ENCODE data around the gene BICDL2. TPM values are rescaled to one million over a fixed set of nuclear protein-coding genes. Genes with fewer than 3 reads are reported as not detected.
"Not testable (repeated sequence)": the region's sequence is repeated elsewhere in the genome, so short reads cannot be mapped to it uniquely, and the experiment has no call there.

BICDL2 gene
- polyA plus RNA-seq, 3 donors: not detected

- H3K27ac Mint-ChIP-seq: peak overlapping the region in 3 of 7 donors; percentile 13 to 48 (median 42)
- Histone ChIP-seq H3K4me1 (ENCODE audit: control insufficient read depth in 1 of 2, insufficient read depth in 2 of 2, low read length in 2 of 2) (peaks cover 73 to 86% of the 10 kb centered on the region in 2 donors), H3K79me2 (ENCODE audit: insufficient read depth, low read length) (no peaks in the 10 kb centered on the region), H3K27ac (ENCODE audit: low read depth in 1 of 2, low read length in 2 of 2) (no peak overlapping the region), H3K9me3 (replicated peaks in 1 of 2; ENCODE audit: control insufficient read depth in 1 of 2, insufficient read depth in 1 of 2, low read length in 2 of 2) (no peaks in the 10 kb centered on the region), H3K4me2 (replicated peaks; ENCODE audit: extremely low read depth, low read length, poor library complexity, severe bottlenecking) (no peak overlapping the region), H3K4me3 (replicated peaks in 1 of 3; ENCODE audit: low read depth in 2 of 3, low read length in 3 of 3) (no peak overlapping the region), H4K20me1 (ENCODE audit: insufficient read depth, low read length) (no peaks in the 10 kb centered on the region), H3K36me3 (replicated peaks in 1 of 2; ENCODE audit: control insufficient read depth in 1 of 2, insufficient read depth in 2 of 2, low read length in 2 of 2) (no peaks in the 10 kb centered on the region), H3K9ac (ENCODE audit: insufficient read depth, low read length, poor library complexity, severe bottlenecking) (no peak overlapping the region), H3K27me3 (ENCODE audit: control insufficient read depth in 2 of 2, insufficient read depth in 2 of 2, low read length in 2 of 2) (no peaks in the 10 kb centered on the region), H2AFZ (ENCODE audit: insufficient read depth, low read depth, low read length, poor library complexity, severe bottlenecking) (no peak overlapping the region)
- peaks cover 15 to 28% of the 10 kb centered on the region in 2 donors for H3K36me3 Mint-ChIP-seq
- DNase-seq: no peak
- intact Hi-C loops (cut with micrococcal nuclease): loop anchor here in 1 of 2 donors (5.0 kb wide), 1 partner anchor 71 kb away; no protein-coding TSS in a partner anchor
- H3K27me3 Mint-ChIP-seq (ENCODE audit: low read depth in 3 of 3): peaks cover 3 to 6% (median 4%) of the 10 kb centered on the region in 3 donors
- H3K4me3 Mint-ChIP-seq: no peak overlapping the region
- no peak for TF ChIP-seq CTCF (IDR thresholded peaks at IDR 0.05)
- no peaks in the 10 kb centered on the region for H3K9me3 Mint-ChIP-seq
- H3K4me1 Mint-ChIP-seq: peaks cover 61% of the 10 kb centered on the region
- WGBS (ENCODE audit: insufficient coverage): 71% methylated on average over 9 of the region's 19 CpGs
Measured at GRCh38 chr16:3056336-3057180, 19.8 kb upstream of the BICDL2 start.

DNA sequence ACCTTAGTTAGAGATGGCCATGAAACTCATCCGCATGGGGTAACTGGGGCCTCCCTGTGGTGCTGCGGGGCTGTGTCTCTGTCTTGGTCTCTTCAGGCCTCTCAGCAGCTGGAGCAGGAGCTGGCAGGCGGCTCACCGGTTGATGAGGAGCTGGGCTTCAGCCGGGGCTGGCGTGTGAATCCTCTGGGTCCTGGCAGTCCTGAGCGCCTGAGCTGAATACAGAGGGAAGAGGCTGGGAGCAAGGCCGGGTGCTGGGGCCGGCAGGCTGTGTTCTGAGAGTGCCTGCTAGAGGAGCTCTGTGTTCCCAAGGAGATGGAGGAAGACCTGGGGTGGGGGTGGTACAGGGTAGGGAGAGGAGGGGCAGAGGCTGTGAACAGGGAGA is 19.0 kb upstream of the BICDL2 start:
- Histone ChIP-seq H3K4me2 (replicated peaks; ENCODE audit: extremely low read depth, low read length, poor library complexity, severe bottlenecking) (peak overlapping the region; percentile 64), H3K27ac (ENCODE audit: low read depth in 1 of 2, low read length in 2 of 2) (peak overlapping the region; percentile 54 to 78), H3K4me1 (ENCODE audit: control insufficient read depth in 1 of 2, insufficient read depth in 2 of 2, low read length in 2 of 2) (peaks cover 79 to 93% of the 10 kb centered on the region in 2 donors), H3K4me3 (replicated peaks in 1 of 3; ENCODE audit: low read depth in 2 of 3, low read length in 3 of 3) (peak overlapping the region in 1 of 3 experiments; percentile 58)
- H3K9me3 ChIP-seq (replicated peaks in 1 of 2; ENCODE audit: control insufficient read depth in 1 of 2, insufficient read depth in 1 of 2, low read length in 2 of 2); H3K9ac ChIP-seq (ENCODE audit: insufficient read depth, low read length, poor library complexity, severe bottlenecking); DNase-seq; H3K79me2 ChIP-seq (ENCODE audit: insufficient read depth, low read length); H3K27me3 ChIP-seq (ENCODE audit: control insufficient read depth in 2 of 2, insufficient read depth in 2 of 2, low read length in 2 of 2); H4K20me1 ChIP-seq (ENCODE audit: insufficient read depth, low read length); H2AFZ ChIP-seq (ENCODE audit: insufficient read depth, low read depth, low read length, poor library complexity, severe bottlenecking); H3K9me3 Mint-ChIP-seq; H3K36me3 ChIP-seq (replicated peaks in 1 of 2; ENCODE audit: control insufficient read depth in 1 of 2, insufficient read depth in 2 of 2, low read length in 2 of 2): not testable (repeated sequence)
- Mint-ChIP-seq H3K27ac (peak overlapping the region; percentile 85 to 93 (median 89)), H3K36me3 (peaks cover 19 to 33% of the 10 kb centered on the region in 2 donors), H3K4me3 (peak overlapping the region in 1 of 2 donors; percentile 74), H3K4me1 (peaks cover 66% of the 10 kb centered on the region), H3K27me3 (ENCODE audit: low read depth in 3 of 3) (peaks cover 3 to 10% (median 4%) of the 10 kb centered on the region in 3 donors)
- 86% methylated on average over 9 of the region's 9 CpGs for WGBS (ENCODE audit: insufficient coverage)
- intact Hi-C loops (cut with micrococcal nuclease): loop anchor here in 1 of 2 donors (5.0 kb wide), 1 partner anchor 72 kb away; no protein-coding TSS in a partner anchor

All from CD14-positive monocyte (primary cell).